Hematopoietic multipotent progenitor cell treated with erythropoietin and hydrocortisone succinate and interleukin-3 and kit ligand, for 15 days (in vitro differentiated cells): ENCODE measurements around the gene DMRTA2.
A peak's percentile ranks its signal among the peaks of the same experiment; 100 is the strongest.

ENCODE experiments used
- DNase-seq: peaks from one replicate; pipeline ENCODE4 v3.0.0-alpha.2; 2015; ENCODE audit warnings: low spot score

Gene DMRTA2

GRCh38 chr1:50373532-50373931 lies 49.7 kb downstream of the DMRTA2 start:
- no peak for DNase-seq

- no peak for DNase-seq
Measured at GRCh38 chr1:50371749-50372148, 51.5 kb downstream of the DMRTA2 start.

- DNase-seq, result no peak
Measured at GRCh38 chr1:50369830-50370229, 53.4 kb downstream of the DMRTA2 start.

GRCh38 chr1:50369008-50369634 lies 54.1 kb downstream of the DMRTA2 start:
- DNase-seq, result no peak

GRCh38 chr1:50368179-50369007 lies 54.9 kb downstream of the DMRTA2 start:
- DNase-seq, result peak; percentile 37
